HCT116 (cell line): ENCODE data around the gene AXIN2. TPM values are rescaled to one million over a fixed set of nuclear protein-coding genes. Genes with fewer than 3 reads are reported as not detected.

Experiments used
- ATAC-seq: fragments of 200-7000 bp; cut with Tn5 transposase; 2 replicates; pipeline ENCODE4 v1.9.1; 2020; ENCODE audit warnings: mild to moderate bottlenecking, moderate library complexity
- BruUV-seq: library from RNA; stranded (reverse); fragments of 400-500 nt; replicated peaks from 2 replicates; lab custom pipeline; 2021; lab: Mats Ljungman, UMichigan
- CTCF ChIA-PET: fragments of 300-600 bp; sonication (Branson Sonifier 250); formaldehyde crosslinking; loops from one replicate; lab custom pipeline; 2021; ENCODE audit warnings: antibody characterized with exemption; lab: Charles Lee
- POLR2A ChIA-PET: fragments of 300-600, 350-600 bp; sonication (Branson Sonifier 250); formaldehyde crosslinking; loops from one replicate; lab custom pipeline; 2021; ENCODE audit warnings: antibody characterized with exemption; lab: Charles Lee
- RAD21 ChIA-PET, 2 experiments: fragments of 300-600 bp; sonication (Branson Sonifier 250); formaldehyde crosslinking; loops; one replicate each; lab custom pipeline; 2023; ENCODE audit warnings: low total read pairs in 2 of 2; ENCODE audit not compliant: uncharacterized antibody in 2 of 2, unreplicated experiment in 2 of 2, low non-redundant PET in 1 of 2; lab: Charles Lee
- DNase-seq: peaks from one replicate; pipeline ENCODE4 v3.0.0-alpha.2; 2010; ENCODE audit warnings: low read depth, low spot score
- H2AFZ ChIP-seq: fragments of 200-600 bp; shearing (Covaris generic), sonication (generic); 2 replicates; pipeline ENCODE4 v1.6.1; 2017; ENCODE audit warnings: low read depth, mixed run types, mixed read lengths, antibody characterized with exemption, low read length; ENCODE audit not compliant: poor library complexity, severe bottlenecking
- H3K27ac ChIP-seq: 2 replicates; pipeline ENCODE4 v1.5.1; 2012; ENCODE audit warnings: low read depth, low read length
- H3K27me3 ChIP-seq: fragments of 200-600 bp; sonication (generic); 2 replicates; pipeline ENCODE4 v1.6.1; 2016; ENCODE audit warnings: mixed run types, low read length, mixed read lengths; ENCODE audit not compliant: insufficient read depth
- H3K36me3 ChIP-seq, 2 experiments: fragments of 200-500 bp in 1 of 2; fragments of 200-600 bp in 1 of 2; sonication (Bioruptor generic) in 1 of 2; sonication (generic) in 1 of 2; 2 replicates each; pipeline versions ENCODE4 v1.5.1 to v1.6.1; 2014 to 2016; ENCODE audit warnings: low read length in 2 of 2, inconsistent platforms in 1 of 2, mixed read lengths in 1 of 2, mixed run types in 1 of 2; ENCODE audit not compliant: insufficient read depth in 2 of 2, control insufficient read depth in 1 of 2
- H3K4me1 ChIP-seq, 2 experiments: fragments of 200-600 bp in 1 of 2; sonication (generic) in 1 of 2; 2 replicates each; pipeline versions ENCODE4 v1.5.1 to v1.6.1; 2012 to 2017; ENCODE audit warnings: low read length in 2 of 2, inconsistent platforms in 1 of 2, mild to moderate bottlenecking in 1 of 2, mixed read lengths in 1 of 2, mixed run types in 1 of 2, moderate library complexity in 1 of 2; ENCODE audit not compliant: insufficient read depth in 2 of 2, control insufficient read depth in 1 of 2
- H3K4me2 ChIP-seq: fragments of 200-600 bp; sonication (generic); 2 replicates; pipeline ENCODE4 v1.6.1; 2017; ENCODE audit warnings: mixed run types, low read length, mixed read lengths
- H3K4me3 ChIP-seq, 2 experiments: fragments of 200-600 bp in 1 of 2; sonication (generic) in 1 of 2; replicated peaks in 1 of 2; 2 replicates each; pipeline ENCODE4 v1.5.1; 2011 to 2016; ENCODE audit warnings: low read length in 2 of 2, control low read depth in 1 of 2, low read depth in 1 of 2, mild to moderate bottlenecking in 1 of 2, mixed read lengths in 1 of 2, mixed run types in 1 of 2
- H3K79me2 ChIP-seq: fragments of 200-600 bp; sonication (generic); 2 replicates; pipeline ENCODE4 v1.6.1; 2017; ENCODE audit warnings: mild to moderate bottlenecking, mixed run types, low read length, moderate library complexity, mixed read lengths; ENCODE audit not compliant: insufficient read depth
- H3K9ac ChIP-seq: fragments of 200-600 bp; sonication (generic); 2 replicates; pipeline ENCODE4 v1.6.1; 2016; ENCODE audit warnings: low read length, mixed read lengths
- H3K9me2 ChIP-seq: fragments of 200-600 bp; sonication (generic), shearing (Covaris generic); 2 replicates; pipeline ENCODE4 v1.6.1; 2017; ENCODE audit warnings: mixed run types, mild to moderate bottlenecking, moderate library complexity; ENCODE audit not compliant: insufficient read depth
- H3K9me3 ChIP-seq, 2 experiments: fragments of 200-500 bp in 1 of 2; fragments of 200-600 bp in 1 of 2; sonication (Bioruptor generic) in 1 of 2; sonication (generic) in 1 of 2; 2 replicates each; pipeline ENCODE4 v1.6.1; 2014 to 2017; ENCODE audit warnings: low read length in 2 of 2, mixed read lengths in 2 of 2, inconsistent platforms in 1 of 2, low read depth in 1 of 2, mild to moderate bottlenecking in 1 of 2, mixed run types in 1 of 2, moderate library complexity in 1 of 2; ENCODE audit not compliant: control insufficient read depth in 1 of 2, insufficient read depth in 1 of 2
- H4K20me1 ChIP-seq: fragments of 200-600 bp; sonication (generic), shearing (Covaris generic); 2 replicates; pipeline ENCODE4 v1.6.1; 2017; ENCODE audit warnings: mixed run types, mild to moderate bottlenecking, moderate library complexity; ENCODE audit not compliant: insufficient read depth
- CBX3 ChIP-seq: IDR thresholded peaks from 2 replicates; pipeline ENCODE4 v1.6.1; 2012; ENCODE audit warnings: low read depth
- CEBPB ChIP-seq: IDR thresholded peaks from 2 replicates; pipeline ENCODE4 v1.6.1; 2012; ENCODE audit warnings: low read depth
- CTCF ChIP-seq, 3 experiments: fragments of 200-600 bp in 1 of 3; sonication (generic) in 1 of 3; IDR thresholded peaks in 2 of 3; conservative IDR thresholded peaks in 1 of 3; 2 replicates each; pipeline ENCODE4 v1.5.1; 2012 to 2017; ENCODE audit warnings: low read depth in 2 of 3, low read length in 2 of 3, antibody characterized with exemption in 1 of 3, borderline replicate concordance in 1 of 3, control low read depth in 1 of 3, mild to moderate bottlenecking in 1 of 3, mixed read lengths in 1 of 3, mixed run types in 1 of 3, moderate library complexity in 1 of 3; ENCODE audit not compliant: insufficient read depth in 1 of 3
- ELF1 ChIP-seq: IDR thresholded peaks from 2 replicates; pipeline ENCODE4 v1.6.1; 2012; ENCODE audit warnings: low read depth, borderline replicate concordance
- EZH2phosphoT487 ChIP-seq: fragments of 200-600 bp; IDR thresholded peaks from 2 replicates; pipeline ENCODE4 v1.6.1; 2018; ENCODE audit warnings: antibody characterized with exemption, borderline replicate concordance
- FOSL1 ChIP-seq: IDR thresholded peaks from 2 replicates; pipeline ENCODE4 v1.6.1; 2012; ENCODE audit warnings: low read depth
- POLR2A ChIP-seq: IDR thresholded peaks from 2 replicates; pipeline ENCODE4 v1.7.0; 2011; ENCODE audit warnings: borderline replicate concordance; ENCODE audit not compliant: insufficient read depth, insufficient read length; ENCODE audit errors: extremely low read depth
- POLR2AphosphoS5 ChIP-seq: IDR thresholded peaks from 2 replicates; pipeline ENCODE4 v1.6.1; 2011; ENCODE audit warnings: mild to moderate bottlenecking, low read depth, low read length, moderate library complexity
- RAD21 ChIP-seq: IDR thresholded peaks from 2 replicates; pipeline ENCODE4 v1.6.1; 2012; ENCODE audit warnings: low read depth, mild to moderate bottlenecking
- REST ChIP-seq: IDR thresholded peaks from 2 replicates; pipeline ENCODE4 v1.6.1; 2012; ENCODE audit warnings: low read depth
- SIN3A ChIP-seq: IDR thresholded peaks from 2 replicates; pipeline ENCODE4 v1.6.1; 2012; ENCODE audit warnings: low read depth
- SP1 ChIP-seq: IDR thresholded peaks from 2 replicates; pipeline ENCODE4 v1.6.1; 2012; ENCODE audit warnings: low read depth
- TCF7L2 ChIP-seq: IDR thresholded peaks from 2 replicates; pipeline ENCODE4 v1.7.0; 2011; ENCODE audit warnings: borderline replicate concordance, inconsistent platforms; ENCODE audit not compliant: insufficient read depth, insufficient read length; ENCODE audit errors: extremely low read depth
- YY1 ChIP-seq: IDR thresholded peaks from 2 replicates; pipeline ENCODE4 v1.6.1; 2011; ENCODE audit warnings: low read length, low read depth, moderate library complexity, mild to moderate bottlenecking; ENCODE audit not compliant: insufficient replicate concordance; ENCODE audit errors: extremely low read depth
- ZBTB33 ChIP-seq: IDR thresholded peaks from 2 replicates; pipeline ENCODE4 v1.6.1; 2011; ENCODE audit warnings: mild to moderate bottlenecking, low read length, moderate library complexity; ENCODE audit not compliant: insufficient replicate concordance; ENCODE audit errors: extremely low read depth
- ZFX ChIP-seq: fragments of 450-650 bp; IDR thresholded peaks from 2 replicates; pipeline ENCODE4 v1.6.1; 2017
- ZNF274 ChIP-seq: fragments of 200-500 bp; sonication (Bioruptor generic); IDR thresholded peaks from 2 replicates; pipeline ENCODE4 v1.6.1; 2014; ENCODE audit warnings: mild to moderate bottlenecking, low read depth, low read length, inconsistent platforms
- intact Hi-C: fragments of 100-400 bp; cut with micrococcal nuclease; formaldehyde crosslinking; loops from 2 replicates; pipeline ENCODE4 v1.10.0; 2022
- total RNA-seq: library from RNA; stranded (reverse); gene quantifications from one replicate; pipeline ENCODE4 v1.2.1, GENCODE V29; 2021; ENCODE audit not compliant: unreplicated experiment
- TF ChIP-seq, protein P1 (sequence below): IDR thresholded peaks from 2 replicates; pipeline ENCODE4 v1.6.1; 2012
- TF ChIP-seq, protein P2 (sequence below): IDR thresholded peaks from 2 replicates; pipeline ENCODE4 v1.6.1; 2012

AXIN2 gene
- total RNA-seq, 1 experiment from 2014 or later, result 7.1 TPM

DNA sequence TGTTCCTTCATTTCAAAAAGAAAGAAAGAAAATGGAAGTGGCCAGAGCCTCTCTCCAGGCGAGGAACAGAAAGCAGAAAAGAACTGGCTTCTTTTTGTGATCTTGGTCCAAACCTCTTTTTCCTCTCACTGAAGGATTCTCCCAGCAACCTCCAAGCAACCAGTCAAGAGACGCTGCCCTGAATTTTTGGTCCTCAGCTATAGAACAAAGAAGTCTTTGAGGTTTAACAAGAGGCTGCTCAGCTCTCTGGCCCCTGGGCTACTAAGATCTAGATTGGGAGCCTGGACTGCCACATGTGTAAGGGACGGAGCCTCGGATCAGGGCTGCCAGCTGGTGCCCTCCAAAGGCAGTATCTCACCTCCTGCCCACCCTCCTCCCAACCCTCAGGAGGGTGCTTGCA lies 62.6 kb downstream of the AXIN2 start:
- ChIA-PET CTCF (no interaction called here), POLR2A (no interaction called here), RAD21 (no interaction called here)
- no peak for ATAC-seq
- TF ChIP-seq CBX3 (no peak), TCF7L2 (no peak), ELF1 (no peak), EZH2phosphoT487 (no peak), RAD21 (no peak), SP1 (no peak), CTCF (IDR thresholded peaks at IDR 0.05 in 2 of 3, conservative IDR thresholded peaks at IDR 0.05 in 1 of 3; ENCODE audit: borderline replicate concordance in 1 of 3, insufficient read depth in 1 of 3, low read depth in 2 of 3, low read length in 2 of 3) (no peak), ZNF274 (no peak), SIN3A (no peak), ZFX (no peak), ZBTB33 (no peak), CEBPB (no peak), POLR2A (no peak), FOSL1 (no peak), POLR2AphosphoS5 (no peak), YY1 (no peak), REST (no peak)
- TF ChIP-seq, protein P1, sequence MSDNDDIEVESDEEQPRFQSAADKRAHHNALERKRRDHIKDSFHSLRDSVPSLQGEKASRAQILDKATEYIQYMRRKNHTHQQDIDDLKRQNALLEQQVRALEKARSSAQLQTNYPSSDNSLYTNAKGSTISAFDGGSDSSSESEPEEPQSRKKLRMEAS, result no peak
- TF ChIP-seq, protein P2, sequence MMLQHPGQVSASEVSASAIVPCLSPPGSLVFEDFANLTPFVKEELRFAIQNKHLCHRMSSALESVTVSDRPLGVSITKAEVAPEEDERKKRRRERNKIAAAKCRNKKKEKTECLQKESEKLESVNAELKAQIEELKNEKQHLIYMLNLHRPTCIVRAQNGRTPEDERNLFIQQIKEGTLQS, result no peak
- H3K4me3 ChIP-seq, result no peak overlapping the region
- no peaks in the 10 kb centered on the region for H3K27me3 ChIP-seq
- H3K9me2 ChIP-seq, result no peaks in the 10 kb centered on the region
- H4K20me1 ChIP-seq, result no peaks in the 10 kb centered on the region
- DNase-seq, result no peak
- no peaks in the 10 kb centered on the region for H3K9me3 ChIP-seq
- intact Hi-C loops, result no loop called here
- no peak overlapping the region for H3K9ac ChIP-seq
- BruUV-seq, result no TSS peak
- peaks cover 14 to 21% of the 10 kb centered on the region in 2 experiments for H3K4me1 ChIP-seq
- no peak overlapping the region for H3K27ac ChIP-seq
- H3K36me3 ChIP-seq, result no peaks in the 10 kb centered on the region
- no peak overlapping the region for H3K4me2 ChIP-seq
- H2AFZ ChIP-seq, result no peak overlapping the region
- H3K79me2 ChIP-seq, result no peaks in the 10 kb centered on the region
